ENCODE data around the gene MAMLD1.

The MAMLD1 gene

GRCh38 chrX:150358651-150359050 lies 4.5 kb upstream of the MAMLD1 start:
- no peak for DNase-seq

GRCh38 chrX:150360331-150360730 lies 2.8 kb upstream of the MAMLD1 start:
- no peak for DNase-seq

- no peak for DNase-seq
These were observed 1.9 kb upstream of the MAMLD1 start for GRCh38 chrX:150361070-150361776.

- DNase-seq: no peak
These were observed 1.3 kb upstream of the MAMLD1 start for GRCh38 chrX:150361777-150362351.

- no peak for DNase-seq
These were observed 637 bp downstream of the MAMLD1 start for GRCh38 chrX:150363561-150364346.

GRCh38 chrX:150364347-150365050 lies 1.4 kb downstream of the MAMLD1 start:
- no peak for DNase-seq

- peak; percentile 53 for DNase-seq
These were observed 2.2 kb downstream of the MAMLD1 start for GRCh38 chrX:150365051-150365989.

- DNase-seq: no peak
These were observed 3.1 kb downstream of the MAMLD1 start for GRCh38 chrX:150365990-150366911.

GRCh38 chrX:150366951-150367545 lies 3.9 kb downstream of the MAMLD1 start:
- no peak for DNase-seq

GRCh38 chrX:150370589-150371312 lies 7.6 kb downstream of the MAMLD1 start:
- DNase-seq: no peak

GRCh38 chrX:150371877-150372276 lies 8.8 kb downstream of the MAMLD1 start:
- DNase-seq: no peak

- no peak for DNase-seq
These were observed 9.2 kb downstream of the MAMLD1 start for GRCh38 chrX:150372280-150372679.

GRCh38 chrX:150372756-150373155 lies 9.6 kb downstream of the MAMLD1 start:
- no peak for DNase-seq

GRCh38 chrX:150375243-150375770 lies 12.2 kb downstream of the MAMLD1 start:
- no peak for DNase-seq

- DNase-seq: no peak
These were observed 13.9 kb downstream of the MAMLD1 start for GRCh38 chrX:150377005-150377404.

GRCh38 chrX:150405006-150405405 lies 41.9 kb downstream of the MAMLD1 start:
- DNase-seq: no peak

GRCh38 chrX:150405576-150405975 lies 42.5 kb downstream of the MAMLD1 start:
- DNase-seq: no peak

GRCh38 chrX:150406596-150406995 lies 43.5 kb downstream of the MAMLD1 start:
- no peak for DNase-seq

- no peak for DNase-seq
These were observed 44.9 kb downstream of the MAMLD1 start for GRCh38 chrX:150408007-150408406.

- no peak for DNase-seq
These were observed 45.4 kb downstream of the MAMLD1 start for GRCh38 chrX:150408561-150408960.
